ENCODE results near the gene IFFO2. TPM values are rescaled to one million over a fixed set of nuclear protein-coding genes. Genes with fewer than 3 reads are reported as not detected.

IFFO2 gene
- total and polyA plus RNA-seq, 4 donors, result 7.6 to 18.9 (median 8.3) TPM

- H3K9ac ChIP-seq (ENCODE audit: insufficient read depth in 1 of 2, low read length in 2 of 2), result no peak overlapping the region
- H3K9me3 ChIP-seq (ENCODE audit: control insufficient read depth in 4 of 4, insufficient read depth in 3 of 4, low read length in 3 of 4), result no peaks in the 10 kb centered on the region
- ATAC-seq (ENCODE audit: insufficient read depth, low FRiP score) (no peak), DNase-seq (no peak)
- 84 to 90% methylated on average over 2 of the region's 2 CpGs for WGBS, 2 donors
- TF ChIP-seq CTCF (IDR thresholded peaks at IDR 0.05; ENCODE audit: control extremely low read depth, extremely low read depth), result no peak
- H3K4me1 ChIP-seq (ENCODE audit: control insufficient read depth in 5 of 5, insufficient read depth in 5 of 5, low read length in 5 of 5), result peaks cover 0 to 5% (median 0%) of the 10 kb centered on the region in 5 donors
- H3K27ac ChIP-seq (ENCODE audit: low read depth in 1 of 2, low read length in 1 of 2), result no peak overlapping the region
- no peaks in the 10 kb centered on the region for H3K36me3 ChIP-seq (ENCODE audit: control insufficient read depth in 4 of 4, insufficient read depth in 4 of 4, low read length in 4 of 4)
- no peak overlapping the region for H3K4me3 ChIP-seq
- no peaks in the 10 kb centered on the region for H3K27me3 ChIP-seq (ENCODE audit: control insufficient read depth in 3 of 3, insufficient read depth in 3 of 3, low read length in 2 of 3)
Measured at GRCh38 chr1:19000065-19000464, 43.6 kb upstream of the IFFO2 start.

GRCh38 chr1:18999359-18999758 lies 42.9 kb upstream of the IFFO2 start:
- no peak for ATAC-seq (ENCODE audit: insufficient read depth, low FRiP score)
- peak overlapping the region in 1 of 2 donors; percentile 17 for H3K27ac ChIP-seq (ENCODE audit: low read depth in 1 of 2, low read length in 1 of 2)
- 49 to 79% methylated on average over 2 of the region's 2 CpGs for WGBS, 2 donors
- peak; percentile 63 to 91 (median 86) for DNase-seq
- H3K4me3 ChIP-seq, result no peak overlapping the region
- TF ChIP-seq CTCF (IDR thresholded peaks at IDR 0.05; ENCODE audit: control extremely low read depth, extremely low read depth), result no peak
- H3K4me1 ChIP-seq (ENCODE audit: control insufficient read depth in 5 of 5, insufficient read depth in 5 of 5, low read length in 5 of 5), result peaks cover 0 to 5% (median 0%) of the 10 kb centered on the region in 5 donors
- no peaks in the 10 kb centered on the region for H3K9me3 ChIP-seq (ENCODE audit: control insufficient read depth in 4 of 4, insufficient read depth in 3 of 4, low read length in 3 of 4)
- H3K9ac ChIP-seq (ENCODE audit: insufficient read depth in 1 of 2, low read length in 2 of 2), result no peak overlapping the region
- H3K27me3 ChIP-seq (ENCODE audit: control insufficient read depth in 3 of 3, insufficient read depth in 3 of 3, low read length in 2 of 3), result no peaks in the 10 kb centered on the region
- no peaks in the 10 kb centered on the region for H3K36me3 ChIP-seq (ENCODE audit: control insufficient read depth in 4 of 4, insufficient read depth in 4 of 4, low read length in 4 of 4)

GRCh38 chr1:18998016-18998724 lies 41.7 kb upstream of the IFFO2 start:
- H3K4me3 ChIP-seq, result no peak overlapping the region
- TF ChIP-seq CTCF (IDR thresholded peaks at IDR 0.05; ENCODE audit: control extremely low read depth, extremely low read depth), result no peak
- H3K9me3 ChIP-seq (ENCODE audit: control insufficient read depth in 4 of 4, insufficient read depth in 3 of 4, low read length in 3 of 4), result no peaks in the 10 kb centered on the region
- no peaks in the 10 kb centered on the region for H3K27me3 ChIP-seq (ENCODE audit: control insufficient read depth in 3 of 3, insufficient read depth in 3 of 3, low read length in 2 of 3)
- no peak overlapping the region for H3K27ac ChIP-seq (ENCODE audit: low read depth in 1 of 2, low read length in 1 of 2)
- H3K4me1 ChIP-seq (ENCODE audit: control insufficient read depth in 5 of 5, insufficient read depth in 5 of 5, low read length in 5 of 5), result peaks cover 0 to 5% (median 0%) of the 10 kb centered on the region in 5 donors
- no peaks in the 10 kb centered on the region for H3K36me3 ChIP-seq (ENCODE audit: control insufficient read depth in 4 of 4, insufficient read depth in 4 of 4, low read length in 4 of 4)
- DNase-seq (no peak), ATAC-seq (ENCODE audit: insufficient read depth, low FRiP score) (no peak)
- H3K9ac ChIP-seq (ENCODE audit: insufficient read depth in 1 of 2, low read length in 2 of 2), result no peak overlapping the region
- WGBS, 2 donors, result 82 to 93% methylated on average over 9 of the region's 9 CpGs

All from lung (tissue), 12 donors.